Adrenal gland (tissue), 5 donors: Measurements from ENCODE around the gene PPM1J.

Experiments used
- POLR2A ChIP-seq, 2 donors: fragments of 450-650 bp; IDR thresholded peaks; one replicate each; pipeline ENCODE4 v1.6.1; 2017; ENCODE audit warnings: antibody characterized with exemption in 2 of 2, mild to moderate bottlenecking in 2 of 2, moderate library complexity in 1 of 2
- TF ChIP-seq, protein P1 (sequence below), 6 experiments: fragments of 450-650 bp in 4 of 6; fragments of 200-600 bp in 2 of 6; sonication (generic) in 1 of 6; IDR thresholded peaks; 1 replicate in 5 of 6; 2 replicates in 1 of 6; pipeline versions ENCODE4 v1.5.1 to v1.8.0; 2016 to 2021; ENCODE audit warnings: antibody characterized with exemption in 6 of 6, mild to moderate bottlenecking in 2 of 6, moderate library complexity in 1 of 6
- donor health status: DM: no; HTN: no; CAD: no.

GRCh38 chr1:112723511-112723839, 8.3 kb upstream of the PPM1J start:
- TF ChIP-seq, protein P1, sequence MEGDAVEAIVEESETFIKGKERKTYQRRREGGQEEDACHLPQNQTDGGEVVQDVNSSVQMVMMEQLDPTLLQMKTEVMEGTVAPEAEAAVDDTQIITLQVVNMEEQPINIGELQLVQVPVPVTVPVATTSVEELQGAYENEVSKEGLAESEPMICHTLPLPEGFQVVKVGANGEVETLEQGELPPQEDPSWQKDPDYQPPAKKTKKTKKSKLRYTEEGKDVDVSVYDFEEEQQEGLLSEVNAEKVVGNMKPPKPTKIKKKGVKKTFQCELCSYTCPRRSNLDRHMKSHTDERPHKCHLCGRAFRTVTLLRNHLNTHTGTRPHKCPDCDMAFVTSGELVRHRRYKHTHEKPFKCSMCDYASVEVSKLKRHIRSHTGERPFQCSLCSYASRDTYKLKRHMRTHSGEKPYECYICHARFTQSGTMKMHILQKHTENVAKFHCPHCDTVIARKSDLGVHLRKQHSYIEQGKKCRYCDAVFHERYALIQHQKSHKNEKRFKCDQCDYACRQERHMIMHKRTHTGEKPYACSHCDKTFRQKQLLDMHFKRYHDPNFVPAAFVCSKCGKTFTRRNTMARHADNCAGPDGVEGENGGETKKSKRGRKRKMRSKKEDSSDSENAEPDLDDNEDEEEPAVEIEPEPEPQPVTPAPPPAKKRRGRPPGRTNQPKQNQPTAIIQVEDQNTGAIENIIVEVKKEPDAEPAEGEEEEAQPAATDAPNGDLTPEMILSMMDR (IDR thresholded peaks at IDR 0.05): no peak
- TF ChIP-seq POLR2A (IDR thresholded peaks at IDR 0.05): no peak
